ENCODE data around the gene PAK4. TPM values are rescaled to one million over a fixed set of nuclear protein-coding genes. Genes with fewer than 3 reads are reported as not detected.

PAK4 gene
- total and polyA plus RNA-seq, 10 of the 15 experiments (the other 5 are each of a cell fraction or from before 2014, with no cell fraction given), result 0.08 to 19.3 (median 5.9) TPM

DNA sequence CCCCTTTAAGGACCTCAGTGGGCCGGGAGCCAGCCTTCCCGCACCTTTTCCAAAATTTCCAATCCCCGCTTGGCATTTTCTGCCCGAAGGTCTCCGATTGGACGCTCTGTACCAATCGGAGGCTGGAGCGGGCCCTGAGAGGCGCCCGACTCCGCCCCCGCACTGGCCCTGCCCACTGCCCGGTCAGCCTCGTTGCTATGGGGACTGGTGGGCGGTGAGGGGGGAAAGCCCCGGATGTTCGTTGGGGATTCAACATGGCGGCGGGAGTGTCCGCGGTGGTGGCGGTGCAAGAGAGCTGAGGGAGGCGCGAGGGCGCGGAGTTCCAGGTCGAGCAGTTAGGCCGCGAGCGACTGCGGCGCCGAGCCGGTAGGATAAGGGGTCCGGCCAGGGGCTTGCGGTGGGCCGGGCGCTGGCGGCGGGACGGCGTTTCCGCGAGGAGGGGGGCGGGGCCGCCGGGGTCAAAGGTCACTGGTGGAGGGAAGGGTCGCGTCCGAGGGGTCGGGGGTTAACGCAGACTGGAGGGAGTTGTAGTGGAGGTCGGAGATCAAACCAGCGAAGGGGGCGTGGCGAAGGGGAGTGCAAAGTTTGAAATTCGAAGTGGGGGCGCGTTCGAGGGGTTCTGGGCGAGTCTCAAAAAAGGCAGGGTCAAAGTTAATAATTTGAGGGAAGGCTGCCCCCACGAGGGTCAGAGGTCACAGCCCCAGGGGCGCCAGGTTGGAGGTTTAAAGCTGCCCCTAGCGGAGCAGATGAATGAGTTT, at the start of gene PAK4 (continued):
- TF ChIP-seq, protein P1, sequence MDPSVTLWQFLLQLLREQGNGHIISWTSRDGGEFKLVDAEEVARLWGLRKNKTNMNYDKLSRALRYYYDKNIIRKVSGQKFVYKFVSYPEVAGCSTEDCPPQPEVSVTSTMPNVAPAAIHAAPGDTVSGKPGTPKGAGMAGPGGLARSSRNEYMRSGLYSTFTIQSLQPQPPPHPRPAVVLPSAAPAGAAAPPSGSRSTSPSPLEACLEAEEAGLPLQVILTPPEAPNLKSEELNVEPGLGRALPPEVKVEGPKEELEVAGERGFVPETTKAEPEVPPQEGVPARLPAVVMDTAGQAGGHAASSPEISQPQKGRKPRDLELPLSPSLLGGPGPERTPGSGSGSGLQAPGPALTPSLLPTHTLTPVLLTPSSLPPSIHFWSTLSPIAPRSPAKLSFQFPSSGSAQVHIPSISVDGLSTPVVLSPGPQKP (IDR thresholded peaks at IDR 0.05; ENCODE audit: low read depth, low read length), result peak; percentile 40; the same call in 1 of the 2 replicates
- TF ChIP-seq EED (IDR thresholded peaks at IDR 0.05; ENCODE audit: low read depth) (peak; percentile 90), SREBF2 (IDR thresholded peaks at IDR 0.05; ENCODE audit: low read length) (no peak), NR2C2 (IDR thresholded peaks at IDR 0.05; ENCODE audit: borderline replicate concordance, control insufficient read depth, insufficient read length, low read depth) (peak; percentile 90), PAX5 (IDR thresholded peaks at IDR 0.05; ENCODE audit: borderline replicate concordance, low read depth, low read length) (no peak), NBN (IDR thresholded peaks at IDR 0.05) (peak; percentile 66; the same call in 1 of the 2 replicates), YY1 (IDR thresholded peaks at IDR 0.05; ENCODE audit: low read depth, low read length) (peak; percentile 97), SMARCA5 (IDR thresholded peaks at IDR 0.05) (peak; percentile 74), WRNIP1 (IDR thresholded peaks at IDR 0.05; ENCODE audit: borderline replicate concordance, low read depth, low read length) (no peak), NFYA (IDR thresholded peaks at IDR 0.05; ENCODE audit: borderline replicate concordance, low read depth, low read length) (peak; percentile 43; the same call in 1 of the 2 replicates), RAD21 (IDR thresholded peaks at IDR 0.05; ENCODE audit: insufficient read depth, low read depth, low read length) (no peak), BACH1 (IDR thresholded peaks at IDR 0.05; ENCODE audit: borderline replicate concordance) (0 out of 2 replicates have a peak, but pooled peaks have one; percentile 34), SP1 (IDR thresholded peaks at IDR 0.05; ENCODE audit: low read depth, low read length) (peak; percentile 92), CBX5 (IDR thresholded peaks at IDR 0.05; ENCODE audit: low read depth) (no peak), RUNX3 (IDR thresholded peaks at IDR 0.05; ENCODE audit: low read length) (peak; percentile 41; the same call in 1 of the 2 replicates), EP300 (IDR thresholded peaks at IDR 0.05; ENCODE audit: borderline replicate concordance in 1 of 2, control insufficient read depth in 1 of 2, low read depth in 2 of 2, low read length in 2 of 2) (no peak)
- TF ChIP-seq, protein P2, sequence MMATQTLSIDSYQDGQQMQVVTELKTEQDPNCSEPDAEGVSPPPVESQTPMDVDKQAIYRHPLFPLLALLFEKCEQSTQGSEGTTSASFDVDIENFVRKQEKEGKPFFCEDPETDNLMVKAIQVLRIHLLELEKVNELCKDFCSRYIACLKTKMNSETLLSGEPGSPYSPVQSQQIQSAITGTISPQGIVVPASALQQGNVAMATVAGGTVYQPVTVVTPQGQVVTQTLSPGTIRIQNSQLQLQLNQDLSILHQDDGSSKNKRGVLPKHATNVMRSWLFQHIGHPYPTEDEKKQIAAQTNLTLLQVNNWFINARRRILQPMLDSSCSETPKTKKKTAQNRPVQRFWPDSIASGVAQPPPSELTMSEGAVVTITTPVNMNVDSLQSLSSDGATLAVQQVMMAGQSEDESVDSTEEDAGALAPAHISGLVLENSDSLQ (IDR thresholded peaks at IDR 0.05), result peak; percentile 62
- TF ChIP-seq, protein P3, sequence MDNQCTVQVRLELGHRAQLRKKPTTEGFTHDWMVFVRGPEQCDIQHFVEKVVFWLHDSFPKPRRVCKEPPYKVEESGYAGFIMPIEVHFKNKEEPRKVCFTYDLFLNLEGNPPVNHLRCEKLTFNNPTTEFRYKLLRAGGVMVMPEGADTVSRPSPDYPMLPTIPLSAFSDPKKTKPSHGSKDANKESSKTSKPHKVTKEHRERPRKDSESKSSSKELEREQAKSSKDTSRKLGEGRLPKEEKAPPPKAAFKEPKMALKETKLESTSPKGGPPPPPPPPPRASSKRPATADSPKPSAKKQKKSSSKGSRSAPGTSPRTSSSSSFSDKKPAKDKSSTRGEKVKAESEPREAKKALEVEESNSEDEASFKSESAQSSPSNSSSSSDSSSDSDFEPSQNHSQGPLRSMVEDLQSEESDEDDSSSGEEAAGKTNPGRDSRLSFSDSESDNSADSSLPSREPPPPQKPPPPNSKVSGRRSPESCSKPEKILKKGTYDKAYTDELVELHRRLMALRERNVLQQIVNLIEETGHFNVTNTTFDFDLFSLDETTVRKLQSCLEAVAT (IDR thresholded peaks at IDR 0.05), result no peak; the same call in 1 of the 2 replicates
- TF ChIP-seq, protein P4, sequence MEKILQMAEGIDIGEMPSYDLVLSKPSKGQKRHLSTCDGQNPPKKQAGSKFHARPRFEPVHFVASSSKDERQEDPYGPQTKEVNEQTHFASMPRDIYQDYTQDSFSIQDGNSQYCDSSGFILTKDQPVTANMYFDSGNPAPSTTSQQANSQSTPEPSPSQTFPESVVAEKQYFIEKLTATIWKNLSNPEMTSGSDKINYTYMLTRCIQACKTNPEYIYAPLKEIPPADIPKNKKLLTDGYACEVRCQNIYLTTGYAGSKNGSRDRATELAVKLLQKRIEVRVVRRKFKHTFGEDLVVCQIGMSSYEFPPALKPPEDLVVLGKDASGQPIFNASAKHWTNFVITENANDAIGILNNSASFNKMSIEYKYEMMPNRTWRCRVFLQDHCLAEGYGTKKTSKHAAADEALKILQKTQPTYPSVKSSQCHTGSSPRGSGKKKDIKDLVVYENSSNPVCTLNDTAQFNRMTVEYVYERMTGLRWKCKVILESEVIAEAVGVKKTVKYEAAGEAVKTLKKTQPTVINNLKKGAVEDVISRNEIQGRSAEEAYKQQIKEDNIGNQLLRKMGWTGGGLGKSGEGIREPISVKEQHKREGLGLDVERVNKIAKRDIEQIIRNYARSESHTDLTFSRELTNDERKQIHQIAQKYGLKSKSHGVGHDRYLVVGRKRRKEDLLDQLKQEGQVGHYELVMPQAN (conservative IDR thresholded peaks at IDR 0.05), result peak; percentile 90
- TF ChIP-seq, protein P5, sequence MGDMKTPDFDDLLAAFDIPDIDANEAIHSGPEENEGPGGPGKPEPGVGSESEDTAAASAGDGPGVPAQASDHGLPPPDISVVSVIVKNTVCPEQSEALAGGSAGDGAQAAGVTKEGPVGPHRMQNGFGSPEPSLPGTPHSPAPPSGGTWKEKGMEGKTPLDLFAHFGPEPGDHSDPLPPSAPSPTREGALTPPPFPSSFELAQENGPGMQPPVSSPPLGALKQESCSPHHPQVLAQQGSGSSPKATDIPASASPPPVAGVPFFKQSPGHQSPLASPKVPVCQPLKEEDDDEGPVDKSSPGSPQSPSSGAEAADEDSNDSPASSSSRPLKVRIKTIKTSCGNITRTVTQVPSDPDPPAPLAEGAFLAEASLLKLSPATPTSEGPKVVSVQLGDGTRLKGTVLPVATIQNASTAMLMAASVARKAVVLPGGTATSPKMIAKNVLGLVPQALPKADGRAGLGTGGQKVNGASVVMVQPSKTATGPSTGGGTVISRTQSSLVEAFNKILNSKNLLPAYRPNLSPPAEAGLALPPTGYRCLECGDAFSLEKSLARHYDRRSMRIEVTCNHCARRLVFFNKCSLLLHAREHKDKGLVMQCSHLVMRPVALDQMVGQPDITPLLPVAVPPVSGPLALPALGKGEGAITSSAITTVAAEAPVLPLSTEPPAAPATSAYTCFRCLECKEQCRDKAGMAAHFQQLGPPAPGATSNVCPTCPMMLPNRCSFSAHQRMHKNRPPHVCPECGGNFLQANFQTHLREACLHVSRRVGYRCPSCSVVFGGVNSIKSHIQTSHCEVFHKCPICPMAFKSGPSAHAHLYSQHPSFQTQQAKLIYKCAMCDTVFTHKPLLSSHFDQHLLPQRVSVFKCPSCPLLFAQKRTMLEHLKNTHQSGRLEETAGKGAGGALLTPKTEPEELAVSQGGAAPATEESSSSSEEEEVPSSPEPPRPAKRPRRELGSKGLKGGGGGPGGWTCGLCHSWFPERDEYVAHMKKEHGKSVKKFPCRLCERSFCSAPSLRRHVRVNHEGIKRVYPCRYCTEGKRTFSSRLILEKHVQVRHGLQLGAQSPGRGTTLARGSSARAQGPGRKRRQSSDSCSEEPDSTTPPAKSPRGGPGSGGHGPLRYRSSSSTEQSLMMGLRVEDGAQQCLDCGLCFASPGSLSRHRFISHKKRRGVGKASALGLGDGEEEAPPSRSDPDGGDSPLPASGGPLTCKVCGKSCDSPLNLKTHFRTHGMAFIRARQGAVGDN (IDR thresholded peaks at IDR 0.05), result peak; percentile 85
